Liver (tissue), 9 donors: Measurements from ENCODE around the gene PARD3B. TPM values are rescaled to one million over a fixed set of nuclear protein-coding genes. Genes with fewer than 3 reads are reported as not detected.

Experiments
- DNase-seq: peaks from one replicate; pipeline ENCODE4 v3.0.0-alpha.2; 2017; ENCODE audit warnings: low spot score
- H3K27ac ChIP-seq, 2 donors: one replicate each; pipeline ENCODE4 v1.7.0; 2013; ENCODE audit warnings: inconsistent platforms in 2 of 2, low read length in 2 of 2, control low read depth in 1 of 2, low read depth in 1 of 2, mild to moderate bottlenecking in 1 of 2
- H3K27me3 ChIP-seq, 4 donors: one replicate each; pipeline versions ENCODE4 v1.6.1 to v1.7.0; 2013; ENCODE audit warnings: low read length in 3 of 4, inconsistent platforms in 1 of 4, mild to moderate bottlenecking in 1 of 4, moderate library complexity in 1 of 4; ENCODE audit not compliant: control insufficient read depth in 4 of 4, insufficient read depth in 4 of 4
- H3K36me3 ChIP-seq, 4 donors: one replicate each; pipeline versions ENCODE4 v1.6.1 to v1.7.0; 2013; ENCODE audit warnings: low read length in 3 of 4, mild to moderate bottlenecking in 3 of 4, low read depth in 1 of 4, moderate library complexity in 1 of 4; ENCODE audit not compliant: control insufficient read depth in 4 of 4, insufficient read depth in 3 of 4
- H3K4me1 ChIP-seq, 4 donors: one replicate each; pipeline versions ENCODE4 v1.6.1 to v1.7.0; 2013; ENCODE audit warnings: low read length in 3 of 4, mild to moderate bottlenecking in 3 of 4, moderate library complexity in 1 of 4; ENCODE audit not compliant: control insufficient read depth in 4 of 4, insufficient read depth in 4 of 4
- H3K4me3 ChIP-seq, 3 donors: one replicate each; pipeline versions ENCODE4 v1.6.1 to v1.7.0; 2013; ENCODE audit warnings: low read length in 3 of 3, control low read depth in 1 of 3, low read depth in 1 of 3, mild to moderate bottlenecking in 1 of 3
- H3K9ac ChIP-seq, 2 donors: one replicate each; pipeline ENCODE4 v1.7.0; 2013; ENCODE audit warnings: low read length in 2 of 2, mild to moderate bottlenecking in 2 of 2, moderate library complexity in 2 of 2, control low read depth in 1 of 2, low read depth in 1 of 2
- H3K9me3 ChIP-seq, 4 donors: one replicate each; pipeline versions ENCODE4 v1.6.1 to v1.7.0; 2013; ENCODE audit warnings: low read length in 3 of 4; ENCODE audit not compliant: control insufficient read depth in 4 of 4
- ATF3 ChIP-seq: IDR thresholded peaks from 2 replicates; pipeline ENCODE4 v1.6.1; 2016; ENCODE audit warnings: antibody characterized with exemption
- CTCF ChIP-seq: fragments of 150-350 bp; IDR thresholded peaks from 2 replicates; pipeline ENCODE4 v1.5.1; 2017; ENCODE audit warnings: improper control_type of control experiment, low read depth, low read length; ENCODE audit not compliant: missing input control
- EGR1 ChIP-seq, 2 donors: IDR thresholded peaks; 2 replicates each; pipeline ENCODE4 v1.6.1; 2016 to 2018; ENCODE audit warnings: antibody characterized with exemption in 2 of 2, low read depth in 2 of 2
- FOXA1 ChIP-seq: IDR thresholded peaks from 2 replicates; pipeline ENCODE4 v1.6.1; 2016; ENCODE audit warnings: antibody characterized with exemption
- FOXA2 ChIP-seq: IDR thresholded peaks from 2 replicates; pipeline ENCODE4 v1.6.1; 2016; ENCODE audit warnings: antibody characterized with exemption
- GABPA ChIP-seq, 2 donors: IDR thresholded peaks in 1 of 2; conservative IDR thresholded peaks in 1 of 2; 2 replicates each; pipeline ENCODE4 v1.6.1; 2016; ENCODE audit warnings: antibody characterized with exemption in 2 of 2, mild to moderate bottlenecking in 1 of 2, moderate library complexity in 1 of 2
- HNF4A ChIP-seq, 2 donors: conservative IDR thresholded peaks; 2 replicates each; pipeline ENCODE4 v1.6.1; 2016; ENCODE audit warnings: antibody characterized with exemption in 2 of 2, mild to moderate bottlenecking in 2 of 2
- HNF4G ChIP-seq: IDR thresholded peaks from 2 replicates; pipeline ENCODE4 v1.6.1; 2016; ENCODE audit warnings: antibody characterized with exemption
- JUND ChIP-seq, 2 donors: IDR thresholded peaks; 2 replicates each; pipeline ENCODE4 v1.6.1; 2016; ENCODE audit warnings: antibody characterized with exemption in 2 of 2
- NR2F2 ChIP-seq: IDR thresholded peaks from 2 replicates; pipeline ENCODE4 v1.6.1; 2016; ENCODE audit warnings: antibody characterized with exemption
- RAD21 ChIP-seq, 2 donors: IDR thresholded peaks; 2 replicates each; pipeline ENCODE4 v1.6.1; 2016; ENCODE audit warnings: antibody characterized with exemption in 2 of 2, mild to moderate bottlenecking in 2 of 2
- REST ChIP-seq: IDR thresholded peaks from 2 replicates; pipeline ENCODE4 v1.6.1; 2016; ENCODE audit warnings: antibody characterized with exemption, mild to moderate bottlenecking
- RXRA ChIP-seq, 2 donors: IDR thresholded peaks; 2 replicates each; pipeline ENCODE4 v1.6.1; 2017 to 2018; ENCODE audit warnings: antibody characterized with exemption in 2 of 2, mild to moderate bottlenecking in 1 of 2
- SP1 ChIP-seq: IDR thresholded peaks from 2 replicates; pipeline ENCODE4 v1.6.1; 2018; ENCODE audit warnings: antibody characterized with exemption, mild to moderate bottlenecking
- TAF1 ChIP-seq: conservative IDR thresholded peaks from 2 replicates; pipeline ENCODE4 v1.6.1; 2016; ENCODE audit warnings: antibody characterized with exemption, mild to moderate bottlenecking
- YY1 ChIP-seq: IDR thresholded peaks from 2 replicates; pipeline ENCODE4 v1.6.1; 2016; ENCODE audit warnings: antibody characterized with exemption, mild to moderate bottlenecking
- ZBTB33 ChIP-seq: IDR thresholded peaks from 2 replicates; pipeline ENCODE4 v1.6.1; 2016; ENCODE audit warnings: antibody characterized with exemption
- WGBS: extraction: QIAGEN DNeasy Blood & Tissue Kit; methylation state at CpG from one replicate; pipeline ENCODE4 v1.1.7; 2013; 5-methylcytosine and 5-hydroxymethylcytosine counted together
- polyA plus RNA-seq, 2 donors: library from polyadenylated mRNA; stranded (reverse) in 1 of 2; unstranded in 1 of 2; fragments of 200-250 nt in 1 of 2; fragments of >200 nt in 1 of 2; fragmentation: Nextera tagmentation in 1 of 2; extraction: Ambion mirVana in 1 of 2; gene quantifications; one replicate each; pipeline versions ENCODE4 v1.2.1 to v1.2.3, GENCODE V29; 2013 to 2015
- total RNA-seq, 2 donors: library from RNA; depleted of rRNA; stranded (reverse); fragments of >200 nt; gene quantifications; one replicate each; pipeline ENCODE4 v1.2.3, GENCODE V29; 2014
- TF ChIP-seq, protein P1 (sequence below): IDR thresholded peaks from 2 replicates; pipeline ENCODE4 v1.6.1; 2016; ENCODE audit warnings: antibody characterized with exemption
- donor health status: healthy.
- donor health status: healthy.
- donor health status: healthy.
- donor health status: healthy.
- donor health status: healthy.

PARD3B gene
- total and polyA plus RNA-seq, 4 donors, result 1.1 to 10.3 (median 3.7) TPM

- no peaks in the 10 kb centered on the region for H3K27me3 ChIP-seq
- 96% methylated on average over 4 of the region's 4 CpGs for WGBS
- DNase-seq, result no peak
- H3K27ac ChIP-seq, result no peak overlapping the region
- no peak overlapping the region for H3K9ac ChIP-seq
- no peaks in the 10 kb centered on the region for H3K4me1 ChIP-seq
- no peak for TF ChIP-seq RAD21 (IDR thresholded peaks at IDR 0.05)
- TF ChIP-seq GABPA (IDR thresholded peaks at IDR 0.05 in 1 of 2, conservative IDR thresholded peaks at IDR 0.05 in 1 of 2), result no peak
- no peak for TF ChIP-seq TAF1
- TF ChIP-seq HNF4G, result no peak
- TF ChIP-seq RXRA (IDR thresholded peaks at IDR 0.05), result no peak
- no peak for TF ChIP-seq NR2F2
- no peak for TF ChIP-seq YY1
- TF ChIP-seq SP1, result no peak
- no peak for TF ChIP-seq HNF4A (conservative IDR thresholded peaks at IDR 0.05)
- no peak for TF ChIP-seq REST
- no peak for TF ChIP-seq FOXA2
- no peak for TF ChIP-seq EGR1 (IDR thresholded peaks at IDR 0.05; ENCODE audit: low read depth in 2 of 2)
- TF ChIP-seq CTCF, result no peak
- TF ChIP-seq FOXA1, result no peak
- TF ChIP-seq, protein P1, sequence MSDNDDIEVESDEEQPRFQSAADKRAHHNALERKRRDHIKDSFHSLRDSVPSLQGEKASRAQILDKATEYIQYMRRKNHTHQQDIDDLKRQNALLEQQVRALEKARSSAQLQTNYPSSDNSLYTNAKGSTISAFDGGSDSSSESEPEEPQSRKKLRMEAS, result no peak
- TF ChIP-seq JUND (IDR thresholded peaks at IDR 0.05), result no peak
- no peak for TF ChIP-seq ZBTB33
- TF ChIP-seq ATF3, result no peak
- H3K36me3 ChIP-seq, result no peaks in the 10 kb centered on the region
- H3K4me3 ChIP-seq, result no peak overlapping the region
- H3K9me3 ChIP-seq, result no peaks in the 10 kb centered on the region
Measured at GRCh38 chr2:205296959-205297358, 751.7 kb downstream of the PARD3B start.

GRCh38 chr2:205297368-205297767 lies 752.1 kb downstream of the PARD3B start:
- Histone ChIP-seq H3K27me3 (no peaks in the 10 kb centered on the region), H3K9ac (no peak overlapping the region), H3K4me3 (no peak overlapping the region), H3K36me3 (no peaks in the 10 kb centered on the region), H3K27ac (no peak overlapping the region), H3K9me3 (no peaks in the 10 kb centered on the region), H3K4me1 (no peaks in the 10 kb centered on the region)
- DNase-seq, result no peak
- TF ChIP-seq FOXA1 (no peak), RAD21 (IDR thresholded peaks at IDR 0.05) (no peak), ZBTB33 (no peak)
- TF ChIP-seq, protein P1, result no peak
